Measurements from ENCODE around the gene TBPL2. TPM values are rescaled to one million over a fixed set of nuclear protein-coding genes. Genes with fewer than 3 reads are reported as not detected.

TBPL2 gene
- total RNA-seq, 4 donors from 2014 or later: not detected

- in situ Hi-C loops (cut with MboI; ENCODE audit: low sequenced_read_pairs in 4 of 4) (loop anchor here (10.0 to 25.0 kb wide), 4 partner anchors 182 to 1050 kb away; no protein-coding TSS in a partner anchor), intact Hi-C loops (cut with DNase I; ENCODE audit: low total_unique reads) (no loop called here)
- H3K27ac ChIP-seq: no peak overlapping the region
- no peak for TF ChIP-seq POLR2A (IDR thresholded peaks at IDR 0.05)
- TF ChIP-seq, protein P1, sequence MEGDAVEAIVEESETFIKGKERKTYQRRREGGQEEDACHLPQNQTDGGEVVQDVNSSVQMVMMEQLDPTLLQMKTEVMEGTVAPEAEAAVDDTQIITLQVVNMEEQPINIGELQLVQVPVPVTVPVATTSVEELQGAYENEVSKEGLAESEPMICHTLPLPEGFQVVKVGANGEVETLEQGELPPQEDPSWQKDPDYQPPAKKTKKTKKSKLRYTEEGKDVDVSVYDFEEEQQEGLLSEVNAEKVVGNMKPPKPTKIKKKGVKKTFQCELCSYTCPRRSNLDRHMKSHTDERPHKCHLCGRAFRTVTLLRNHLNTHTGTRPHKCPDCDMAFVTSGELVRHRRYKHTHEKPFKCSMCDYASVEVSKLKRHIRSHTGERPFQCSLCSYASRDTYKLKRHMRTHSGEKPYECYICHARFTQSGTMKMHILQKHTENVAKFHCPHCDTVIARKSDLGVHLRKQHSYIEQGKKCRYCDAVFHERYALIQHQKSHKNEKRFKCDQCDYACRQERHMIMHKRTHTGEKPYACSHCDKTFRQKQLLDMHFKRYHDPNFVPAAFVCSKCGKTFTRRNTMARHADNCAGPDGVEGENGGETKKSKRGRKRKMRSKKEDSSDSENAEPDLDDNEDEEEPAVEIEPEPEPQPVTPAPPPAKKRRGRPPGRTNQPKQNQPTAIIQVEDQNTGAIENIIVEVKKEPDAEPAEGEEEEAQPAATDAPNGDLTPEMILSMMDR (IDR thresholded peaks at IDR 0.05 in 4 of 5, conservative IDR thresholded peaks at IDR 0.05 in 1 of 5): no peak
- ATAC-seq (no peak), DNase-seq (no peak)
- H3K36me3 ChIP-seq: no peaks in the 10 kb centered on the region
- H3K4me1 ChIP-seq: no peaks in the 10 kb centered on the region
- H3K9me3 ChIP-seq: no peaks in the 10 kb centered on the region
- no peaks in the 10 kb centered on the region for H3K27me3 ChIP-seq
- no peak overlapping the region for H3K4me3 ChIP-seq
These were observed 3.5 kb downstream of the TBPL2 start for GRCh38 chr14:55436931-55437330.

- in situ Hi-C loops (cut with MboI; ENCODE audit: low sequenced_read_pairs in 4 of 4): loop anchor here (10.0 to 25.0 kb wide), 4 partner anchors 182 to 1051 kb away; no protein-coding TSS in a partner anchor
- intact Hi-C loops (cut with DNase I; ENCODE audit: low total_unique reads): no loop called here
- Histone ChIP-seq H3K9me3 (no peaks in the 10 kb centered on the region), H3K27me3 (no peaks in the 10 kb centered on the region), H3K27ac (no peak overlapping the region), H3K4me1 (no peaks in the 10 kb centered on the region), H3K36me3 (no peaks in the 10 kb centered on the region), H3K4me3 (no peak overlapping the region)
- no peak for DNase-seq
- TF ChIP-seq POLR2A (IDR thresholded peaks at IDR 0.05): no peak
- TF ChIP-seq, protein P1 (IDR thresholded peaks at IDR 0.05 in 4 of 5, conservative IDR thresholded peaks at IDR 0.05 in 1 of 5): no peak
- no peak for ATAC-seq
These were observed 3.9 kb downstream of the TBPL2 start for GRCh38 chr14:55436519-55436918.

GRCh38 chr14:55434805-55435174 is 5.6 kb downstream of the TBPL2 start:
- Histone ChIP-seq H3K27ac (no peak overlapping the region), H3K27me3 (no peaks in the 10 kb centered on the region), H3K9me3 (no peaks in the 10 kb centered on the region), H3K4me3 (no peak overlapping the region), H3K4me1 (no peaks in the 10 kb centered on the region), H3K36me3 (no peaks in the 10 kb centered on the region)
- no peak for TF ChIP-seq POLR2A (IDR thresholded peaks at IDR 0.05)
- TF ChIP-seq, protein P1 (IDR thresholded peaks at IDR 0.05 in 4 of 5, conservative IDR thresholded peaks at IDR 0.05 in 1 of 5): no peak
- intact Hi-C loops (cut with DNase I; ENCODE audit: low total_unique reads): loop anchor here (5.0 kb wide), 1 partner anchor 82 kb away; no protein-coding TSS in a partner anchor
- in situ Hi-C loops (cut with MboI; ENCODE audit: low sequenced_read_pairs in 4 of 4): loop anchor here (5.0 to 25.0 kb wide), 5 partner anchors 180 to 1053 kb away; no protein-coding TSS in a partner anchor
- no peak for DNase-seq
- ATAC-seq: no peak

DNA sequence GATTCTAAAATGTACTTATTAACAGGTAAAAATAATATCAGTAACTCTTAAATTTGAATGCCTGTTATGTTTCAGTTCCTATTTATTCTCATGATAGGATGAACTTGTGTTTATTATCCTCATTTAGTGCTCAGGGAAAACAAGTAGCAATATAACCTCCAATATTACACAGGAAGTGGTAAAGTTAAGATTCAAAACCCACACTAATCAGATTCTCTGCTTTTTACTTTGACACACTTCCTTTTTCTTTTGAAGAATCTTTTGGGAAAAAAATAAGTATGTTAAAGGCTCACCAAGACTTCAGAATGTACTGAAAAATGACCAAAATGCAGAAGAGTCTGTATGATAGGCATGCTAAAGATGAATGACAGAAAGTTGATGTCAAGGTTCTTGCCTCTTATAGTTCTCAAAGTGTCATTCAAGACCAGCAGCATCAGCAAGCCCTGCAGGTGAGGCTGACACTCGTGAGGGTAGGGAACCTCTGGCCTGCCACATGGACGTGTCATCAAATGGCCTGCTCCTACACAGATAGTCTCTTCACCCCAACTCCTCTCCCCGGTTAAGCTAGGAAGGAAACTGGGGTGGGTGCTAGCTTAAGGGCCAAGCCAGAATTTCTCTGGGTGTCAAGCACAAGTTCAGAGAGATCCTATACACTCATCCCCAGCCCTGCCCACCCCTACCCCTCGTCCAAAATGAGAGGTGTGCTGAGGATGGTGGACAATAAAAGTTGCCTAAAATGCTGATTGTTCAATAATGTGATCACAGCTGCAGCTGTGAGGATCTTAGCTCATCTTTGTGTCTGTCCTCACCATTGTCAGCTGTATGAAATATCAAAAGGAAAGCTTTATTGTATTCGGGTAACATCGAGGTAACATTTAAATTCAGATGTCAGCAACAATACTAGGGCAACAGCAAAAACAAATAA is 6.3 kb downstream of the TBPL2 start:
- in situ Hi-C loops (cut with MboI; ENCODE audit: low sequenced_read_pairs in 4 of 4) (loop anchor here (5.0 to 25.0 kb wide), 5 partner anchors 179 to 1053 kb away; no protein-coding TSS in a partner anchor), intact Hi-C loops (cut with DNase I; ENCODE audit: low total_unique reads) (loop anchor here (5.0 kb wide), 1 partner anchor 82 kb away; no protein-coding TSS in a partner anchor)
- no peaks in the 10 kb centered on the region for H3K4me1 ChIP-seq
- H3K9me3 ChIP-seq: no peaks in the 10 kb centered on the region
- no peaks in the 10 kb centered on the region for H3K27me3 ChIP-seq
- TF ChIP-seq, protein P1 (IDR thresholded peaks at IDR 0.05 in 4 of 5, conservative IDR thresholded peaks at IDR 0.05 in 1 of 5): no peak
- no peak for TF ChIP-seq POLR2A (IDR thresholded peaks at IDR 0.05)
- ATAC-seq: no peak
- no peak overlapping the region for H3K4me3 ChIP-seq
- H3K27ac ChIP-seq: no peak overlapping the region
- H3K36me3 ChIP-seq: no peaks in the 10 kb centered on the region
- DNase-seq: no peak
